ENCODE results near the gene RHOT2. TPM values are rescaled to one million over a fixed set of nuclear protein-coding genes. Genes with fewer than 3 reads are reported as not detected.
A peak's percentile ranks its signal among the peaks of the same experiment; 100 is the strongest.

Gene RHOT2
- total RNA-seq, 4 donors from 2014 or later = 38.8 to 86.9 (median 61.5) TPM

DNA sequence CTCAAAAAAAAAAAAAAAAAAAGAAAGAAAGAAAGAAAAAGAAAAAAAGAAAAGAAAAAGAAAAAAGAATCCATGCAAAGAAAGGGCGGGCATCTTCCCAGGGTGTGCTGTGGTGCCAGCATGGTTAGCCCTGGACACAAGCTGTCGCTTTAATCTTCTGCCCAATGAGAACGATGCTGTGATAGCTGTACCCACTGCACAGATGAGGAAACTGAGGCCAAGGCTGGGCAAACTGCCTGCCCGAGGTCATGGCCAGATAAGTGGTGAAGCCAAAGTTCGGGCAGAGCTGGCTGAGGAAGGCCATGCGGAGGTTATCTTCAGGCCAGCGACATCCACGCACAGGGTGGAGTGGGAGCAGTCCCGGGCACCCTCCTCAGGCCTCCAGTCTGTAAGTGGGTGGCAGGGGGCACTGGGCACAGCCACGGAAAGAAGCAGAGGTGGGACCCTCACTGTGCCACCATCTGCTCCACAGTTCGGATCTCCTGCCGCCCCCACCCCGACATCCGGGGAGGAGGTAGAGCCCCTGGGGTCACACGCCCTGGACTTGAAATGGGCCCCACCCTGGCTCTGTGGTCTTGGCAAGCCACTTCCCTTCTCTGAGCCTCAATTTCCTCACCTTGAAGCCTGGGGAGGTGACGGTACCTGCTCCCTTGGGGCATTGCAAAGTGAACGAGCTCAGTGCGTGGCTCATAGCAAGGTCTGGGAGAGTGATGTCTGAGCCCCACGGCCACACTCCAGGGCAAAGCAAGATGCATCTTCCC lies 31.2 kb downstream of the RHOT2 start:
- TF ChIP-seq, protein P1, sequence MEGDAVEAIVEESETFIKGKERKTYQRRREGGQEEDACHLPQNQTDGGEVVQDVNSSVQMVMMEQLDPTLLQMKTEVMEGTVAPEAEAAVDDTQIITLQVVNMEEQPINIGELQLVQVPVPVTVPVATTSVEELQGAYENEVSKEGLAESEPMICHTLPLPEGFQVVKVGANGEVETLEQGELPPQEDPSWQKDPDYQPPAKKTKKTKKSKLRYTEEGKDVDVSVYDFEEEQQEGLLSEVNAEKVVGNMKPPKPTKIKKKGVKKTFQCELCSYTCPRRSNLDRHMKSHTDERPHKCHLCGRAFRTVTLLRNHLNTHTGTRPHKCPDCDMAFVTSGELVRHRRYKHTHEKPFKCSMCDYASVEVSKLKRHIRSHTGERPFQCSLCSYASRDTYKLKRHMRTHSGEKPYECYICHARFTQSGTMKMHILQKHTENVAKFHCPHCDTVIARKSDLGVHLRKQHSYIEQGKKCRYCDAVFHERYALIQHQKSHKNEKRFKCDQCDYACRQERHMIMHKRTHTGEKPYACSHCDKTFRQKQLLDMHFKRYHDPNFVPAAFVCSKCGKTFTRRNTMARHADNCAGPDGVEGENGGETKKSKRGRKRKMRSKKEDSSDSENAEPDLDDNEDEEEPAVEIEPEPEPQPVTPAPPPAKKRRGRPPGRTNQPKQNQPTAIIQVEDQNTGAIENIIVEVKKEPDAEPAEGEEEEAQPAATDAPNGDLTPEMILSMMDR (IDR thresholded peaks at IDR 0.05) = no peak
- ATAC-seq (ENCODE audit: low FRiP score) (no peak), DNase-seq (ENCODE audit: low spot score) (no peak)

GRCh38 chr16:700684-701584 lies 33.0 kb downstream of the RHOT2 start:
- ATAC-seq (ENCODE audit: low FRiP score) (peak; percentile 61), DNase-seq (ENCODE audit: low spot score) (no peak)
- TF ChIP-seq, protein P1 (IDR thresholded peaks at IDR 0.05) = no peak

DNA sequence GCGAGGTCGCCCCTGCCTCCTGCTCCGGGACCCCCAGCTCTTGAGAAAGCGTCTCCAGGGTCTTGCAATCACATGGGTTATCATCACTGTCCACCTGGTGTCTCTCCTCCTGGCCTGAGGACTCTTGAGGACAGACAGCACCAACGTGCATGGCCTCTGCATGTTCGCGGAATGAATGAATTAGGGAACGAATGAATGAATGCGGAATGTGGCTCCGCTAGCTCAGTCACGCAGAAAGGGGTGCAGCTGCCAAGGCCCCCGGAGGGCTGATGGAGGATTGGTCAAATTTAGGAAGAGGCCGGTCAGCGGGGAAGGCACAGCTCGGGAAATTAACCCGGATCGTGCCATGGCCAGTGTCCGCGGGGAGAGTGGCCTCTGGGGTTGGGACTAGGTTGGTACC lies 34.4 kb downstream of the RHOT2 start:
- no peak for ATAC-seq (ENCODE audit: low FRiP score)
- TF ChIP-seq, protein P1 (IDR thresholded peaks at IDR 0.05) = no peak

DNA sequence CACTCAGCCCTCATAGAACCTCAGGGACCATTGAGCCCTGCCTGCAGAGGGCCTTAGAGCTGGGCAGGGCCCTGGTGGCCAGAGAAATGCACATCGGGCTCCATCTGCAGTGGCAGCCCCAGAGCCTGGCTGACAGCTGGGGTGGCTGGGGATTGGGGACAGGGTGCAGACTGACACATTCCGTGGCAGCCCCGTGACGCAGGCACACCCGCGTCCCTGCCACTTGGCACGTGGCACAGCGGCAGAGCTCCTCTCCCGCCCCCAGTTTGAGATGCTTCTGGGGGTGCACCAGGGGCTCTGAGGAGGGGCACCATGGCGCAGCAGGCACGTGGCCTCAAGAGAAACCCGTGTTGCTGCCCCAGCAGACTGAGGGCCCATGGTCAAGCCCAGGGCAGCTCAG lies 35.5 kb downstream of the RHOT2 start:
- DNase-seq (ENCODE audit: low spot score) (no peak), ATAC-seq (ENCODE audit: low FRiP score) (no peak)
- TF ChIP-seq, protein P1 (IDR thresholded peaks at IDR 0.05) = no peak

More for the DNA sequence above, 34.4 kb downstream of the RHOT2 start:
- DNase-seq (ENCODE audit: low spot score) = no peak

DNA sequence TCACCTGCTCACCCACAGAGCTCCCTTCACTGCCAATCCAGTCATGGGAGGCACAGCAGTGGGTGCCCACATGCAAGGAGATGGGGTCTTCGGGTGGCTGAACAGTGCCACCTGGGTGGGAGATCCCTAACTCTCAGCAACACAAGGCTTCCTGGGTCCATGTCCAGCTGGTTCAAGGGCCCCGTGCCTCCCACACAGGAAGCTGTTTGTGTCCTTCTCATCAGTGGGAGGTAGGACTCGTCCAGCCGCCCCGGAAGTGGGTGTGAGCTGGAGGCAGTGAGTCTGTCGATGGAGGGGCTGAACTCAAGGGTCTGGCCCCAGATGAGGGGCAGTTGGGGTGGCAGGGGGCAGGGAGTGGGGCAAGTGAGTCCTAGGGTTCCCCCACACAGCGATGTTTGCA lies 36.1 kb downstream of the RHOT2 start:
- TF ChIP-seq, protein P1 (IDR thresholded peaks at IDR 0.05) = no peak
- DNase-seq (ENCODE audit: low spot score) (no peak), ATAC-seq (ENCODE audit: low FRiP score) (no peak)

DNA sequence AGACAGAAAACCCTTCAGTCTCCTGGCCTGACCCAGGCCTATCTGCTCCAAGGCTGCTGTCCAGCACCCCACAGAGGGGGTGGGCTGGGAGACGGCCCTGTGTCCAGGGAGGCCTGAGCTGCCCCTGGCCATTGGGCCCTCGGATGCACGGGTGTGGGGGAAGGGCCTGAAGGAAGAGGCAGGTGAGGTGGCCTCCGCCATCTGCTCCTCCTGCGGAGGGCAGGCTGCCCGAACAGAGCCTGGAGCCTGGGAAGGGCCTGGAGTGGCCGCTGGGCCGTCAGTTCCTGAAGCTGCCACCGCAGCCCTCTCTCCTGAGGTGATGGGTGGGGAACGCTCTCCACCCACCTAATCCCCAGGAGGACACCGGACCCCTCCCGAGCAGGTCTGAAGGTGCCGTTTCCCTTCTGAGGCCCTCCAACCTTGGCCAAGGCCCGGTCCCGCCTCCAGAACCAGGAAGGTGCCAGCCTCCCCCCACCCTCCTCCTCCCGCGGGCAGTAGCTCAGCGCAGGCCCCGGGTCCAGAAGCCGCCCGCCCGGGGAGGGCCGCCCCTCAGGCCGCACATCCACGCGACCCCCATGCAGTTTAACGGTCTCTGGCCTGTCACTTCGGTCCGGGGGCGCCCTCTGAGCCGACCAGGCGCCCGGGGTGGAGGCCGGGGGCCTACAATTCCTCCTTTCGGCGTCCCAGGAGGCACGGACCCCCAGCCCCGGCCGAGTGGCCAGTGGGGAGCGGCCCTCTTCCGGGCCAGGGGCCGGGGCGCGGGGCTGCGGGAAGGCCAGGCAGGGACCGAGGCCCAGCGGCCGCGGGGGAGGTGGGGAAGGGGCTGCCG lies 36.8 kb downstream of the RHOT2 start:
- no peak for ATAC-seq (ENCODE audit: low FRiP score)
- TF ChIP-seq, protein P1 (IDR thresholded peaks at IDR 0.05) = no peak

More for the DNA sequence above, 36.8 kb downstream of the RHOT2 start:
- no peak for DNase-seq (ENCODE audit: low spot score)
